RWPE2 (cell line): ENCODE results near the gene RFC5.

Experiments
- ATAC-seq: fragments of 200-7000 bp; cut with Tn5 transposase; 3 replicates; pipeline ENCODE4 v1.9.1; 2021; ENCODE audit warnings: low read depth
- DNase-seq: peaks from one replicate; pipeline ENCODE4 v3.0.0-alpha.2; 2020; ENCODE audit warnings: low spot score
- H3K27ac ChIP-seq: fragments of 450-650 bp; 2 replicates; pipeline ENCODE4 v1.5.1; 2017; ENCODE audit warnings: mild to moderate bottlenecking; ENCODE audit not compliant: poor library complexity, severe bottlenecking
- H3K27me3 ChIP-seq: fragments of 250-450 bp; sonication (Bioruptor Pico); 2 replicates; pipeline ENCODE4 v1.5.1; 2021; ENCODE audit warnings: mild to moderate bottlenecking, moderate library complexity; ENCODE audit not compliant: insufficient read depth, poor library complexity, severe bottlenecking
- H3K36me3 ChIP-seq: fragments of 250-450 bp; sonication (Bioruptor Pico); 2 replicates; pipeline ENCODE4 v1.5.1; 2020; ENCODE audit warnings: low read depth, mild to moderate bottlenecking, moderate library complexity
- H3K4me1 ChIP-seq: fragments of 250-450 bp; sonication (Bioruptor Pico); 2 replicates; pipeline ENCODE4 v1.5.1; 2021; ENCODE audit warnings: mild to moderate bottlenecking, moderate library complexity; ENCODE audit not compliant: insufficient read depth, poor library complexity, severe bottlenecking
- H3K4me3 ChIP-seq: fragments of 250-450 bp; sonication (Bioruptor Pico); 2 replicates; pipeline ENCODE4 v1.5.1; 2021; ENCODE audit warnings: mild to moderate bottlenecking, moderate library complexity; ENCODE audit not compliant: severe bottlenecking
- H3K9me3 ChIP-seq: fragments of 250-450 bp; sonication (Bioruptor Pico); 2 replicates; pipeline ENCODE4 v1.5.1; 2021; ENCODE audit warnings: mild to moderate bottlenecking, moderate library complexity; ENCODE audit not compliant: severe bottlenecking
- CTCF ChIP-seq: fragments of 450-650 bp; IDR thresholded peaks from one replicate; pipeline ENCODE4 v1.5.1; 2017; ENCODE audit warnings: mild to moderate bottlenecking, moderate library complexity; ENCODE audit not compliant: poor library complexity, severe bottlenecking

Gene RFC5

GRCh38 chr12:118011961-118012360, 4.5 kb upstream of the RFC5 start:
- no peak overlapping the region for H3K4me3 ChIP-seq
- DNase-seq = no peak
- TF ChIP-seq CTCF = no peak
- H3K4me1 ChIP-seq = no peaks in the 10 kb centered on the region
- no peak overlapping the region for H3K27ac ChIP-seq
- no peaks in the 10 kb centered on the region for H3K9me3 ChIP-seq
- no peaks in the 10 kb centered on the region for H3K36me3 ChIP-seq
- no peaks in the 10 kb centered on the region for H3K27me3 ChIP-seq
- ATAC-seq = no peak

DNA sequence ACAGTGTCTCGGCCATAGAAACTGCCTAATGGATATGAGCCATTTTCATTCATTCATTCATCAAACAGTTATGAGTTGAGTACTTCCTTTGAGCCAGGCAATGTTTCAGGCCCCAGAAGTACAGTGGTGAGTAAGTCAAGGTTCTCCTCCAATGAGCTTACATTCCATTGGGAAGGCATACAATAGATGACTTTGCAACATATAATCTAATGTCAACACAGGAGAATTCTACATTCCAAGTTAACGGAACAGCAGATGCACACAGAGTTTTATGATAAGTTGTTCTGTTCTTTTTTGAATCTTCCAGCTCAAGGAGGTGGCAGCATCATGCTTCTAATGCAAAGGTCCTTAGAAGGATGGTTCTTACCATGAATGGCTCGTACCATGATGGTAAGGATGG, 3.2 kb upstream of the RFC5 start:
- TF ChIP-seq CTCF = no peak
- no peak overlapping the region for H3K27ac ChIP-seq
- no peak overlapping the region for H3K4me3 ChIP-seq
- peaks cover 6% of the 10 kb centered on the region for H3K4me1 ChIP-seq
- DNase-seq (no peak), ATAC-seq (no peak)
- no peaks in the 10 kb centered on the region for H3K27me3 ChIP-seq
- no peaks in the 10 kb centered on the region for H3K9me3 ChIP-seq
- peaks cover 6% of the 10 kb centered on the region; the same call in 1 of the 2 replicates for H3K36me3 ChIP-seq

DNA sequence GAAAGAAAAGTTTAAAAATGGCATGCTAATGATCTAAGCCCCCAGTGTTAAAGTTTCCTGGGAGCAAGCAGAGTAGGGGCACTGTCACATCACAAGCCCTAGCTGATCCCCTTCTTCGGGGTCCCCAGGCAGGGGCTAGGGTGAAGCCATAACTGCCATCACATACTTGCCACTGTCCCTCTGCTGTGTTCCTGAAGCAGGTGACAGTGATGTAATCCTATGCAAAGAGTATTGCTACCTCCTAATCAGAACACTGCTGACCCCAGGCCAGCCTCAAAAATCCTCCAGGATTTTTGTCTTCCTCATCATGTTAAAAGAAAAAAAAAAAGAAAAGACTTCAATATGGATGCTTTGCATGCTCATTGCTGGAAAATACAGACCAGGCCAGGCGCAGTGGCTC, 1.2 kb upstream of the RFC5 start:
- ATAC-seq (no peak), DNase-seq (no peak)
- H3K27me3 ChIP-seq = no peaks in the 10 kb centered on the region
- H3K27ac ChIP-seq = no peak overlapping the region
- no peak for TF ChIP-seq CTCF
- peaks cover 24% of the 10 kb centered on the region for H3K36me3 ChIP-seq
- peaks cover 6% of the 10 kb centered on the region for H3K4me1 ChIP-seq
- H3K9me3 ChIP-seq = no peaks in the 10 kb centered on the region
- no peak overlapping the region for H3K4me3 ChIP-seq

DNA sequence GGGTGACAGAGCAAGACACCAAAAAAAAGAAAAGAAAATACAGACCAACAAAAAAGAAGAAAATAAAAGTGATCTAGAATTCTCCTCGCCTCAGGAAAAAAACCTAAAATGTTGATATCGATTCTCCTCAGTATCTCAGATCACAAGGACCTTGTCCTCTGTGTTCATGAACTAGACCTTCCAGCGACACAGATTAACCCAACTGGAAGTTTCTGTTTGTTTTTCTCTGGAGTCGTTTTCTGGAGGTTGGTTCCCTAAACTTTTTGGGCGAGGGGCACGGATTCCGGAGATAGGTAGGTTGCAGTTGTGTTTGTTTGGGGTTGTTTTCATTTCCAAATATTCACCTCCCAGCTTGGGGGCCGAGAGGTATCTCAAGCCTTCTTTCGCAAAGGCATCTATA, 559 bp upstream of the RFC5 start:
- no peak for TF ChIP-seq CTCF
- Histone ChIP-seq H3K36me3 (peaks cover 30% of the 10 kb centered on the region), H3K27me3 (no peaks in the 10 kb centered on the region), H3K4me3 (peak overlapping the region; percentile 79), H3K27ac (no peak overlapping the region), H3K4me1 (peaks cover 6% of the 10 kb centered on the region), H3K9me3 (no peaks in the 10 kb centered on the region)
- ATAC-seq (no peak), DNase-seq (no peak)

DNA sequence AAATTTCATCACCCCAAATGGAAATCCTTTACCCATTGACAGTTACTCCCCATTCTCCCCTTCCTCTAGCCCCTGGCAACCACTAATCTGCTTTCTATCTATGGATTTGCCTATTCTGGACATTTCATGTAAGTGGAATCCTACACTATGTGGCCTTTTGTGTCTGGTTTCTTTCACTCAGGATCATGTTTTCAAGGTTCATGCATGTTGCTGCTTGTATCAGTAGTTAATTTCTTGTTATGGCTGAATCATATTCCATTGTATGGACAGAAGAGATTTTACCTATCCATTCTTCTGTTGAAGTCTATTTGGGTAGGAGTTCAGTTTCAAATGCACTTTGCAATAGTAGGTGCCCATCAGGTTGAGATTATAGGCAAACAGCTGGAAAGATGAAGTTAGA, 1.4 kb downstream of the RFC5 start:
- Histone ChIP-seq H3K4me3 (no peak overlapping the region), H3K9me3 (no peaks in the 10 kb centered on the region), H3K27ac (no peak overlapping the region), H3K4me1 (peaks cover 6% of the 10 kb centered on the region), H3K27me3 (no peaks in the 10 kb centered on the region), H3K36me3 (peaks cover 50% of the 10 kb centered on the region)
- ATAC-seq = no peak
- no peak for DNase-seq
- no peak for TF ChIP-seq CTCF
